ENCODE data around the gene LSS.

Gene LSS

GRCh38 chr21:46228345-46229051 lies at the start of gene LSS:
LSS (minus strand) TSS chr21:46228774; CDS start chr21:46228745, 29 bp downstream.
- DNase-seq (ENCODE audit: low read depth), result peak; percentile 100

GRCh38 chr21:46274797-46275390 lies 46.3 kb upstream of the LSS start:
- DNase-seq (ENCODE audit: low read depth), result no peak

GRCh38 chr21:46273341-46273740 lies 44.8 kb upstream of the LSS start:
- no peak for DNase-seq (ENCODE audit: low read depth)

GRCh38 chr21:46269466-46269865 lies 40.9 kb upstream of the LSS start:
- DNase-seq (ENCODE audit: low read depth), result no peak

GRCh38 chr21:46268371-46268770 lies 39.8 kb upstream of the LSS start:
- no peak for DNase-seq (ENCODE audit: low read depth)

- DNase-seq (ENCODE audit: low read depth), result no peak
These were observed 38.4 kb upstream of the LSS start for GRCh38 chr21:46266946-46267345.

- DNase-seq (ENCODE audit: low read depth), result no peak
These were observed 37.4 kb upstream of the LSS start for GRCh38 chr21:46265736-46266525.

- DNase-seq (ENCODE audit: low read depth), result no peak
These were observed 36.1 kb upstream of the LSS start for GRCh38 chr21:46264690-46265144.

GRCh38 chr21:46264046-46264689 lies 35.6 kb upstream of the LSS start:
- DNase-seq (ENCODE audit: low read depth), result no peak

GRCh38 chr21:46256501-46256994 lies 28.0 kb upstream of the LSS start:
- no peak for DNase-seq (ENCODE audit: low read depth)

- DNase-seq (ENCODE audit: low read depth), result no peak
These were observed 27.3 kb upstream of the LSS start for GRCh38 chr21:46255758-46256337.

- DNase-seq (ENCODE audit: low read depth), result no peak
These were observed 26.6 kb upstream of the LSS start for GRCh38 chr21:46255166-46255565.

- DNase-seq (ENCODE audit: low read depth), result no peak
These were observed 25.8 kb upstream of the LSS start for GRCh38 chr21:46254208-46254975.

GRCh38 chr21:46253610-46254124 lies 25.1 kb upstream of the LSS start:
- peak; percentile 100 for DNase-seq (ENCODE audit: low read depth)

- no peak for DNase-seq (ENCODE audit: low read depth)
These were observed 24.3 kb upstream of the LSS start for GRCh38 chr21:46252840-46253239.

- DNase-seq (ENCODE audit: low read depth), result no peak
These were observed 21.7 kb upstream of the LSS start for GRCh38 chr21:46250146-46250725.

- DNase-seq (ENCODE audit: low read depth), result no peak
These were observed 20.3 kb upstream of the LSS start for GRCh38 chr21:46248827-46249226.

GRCh38 chr21:46248422-46248782 lies 19.8 kb upstream of the LSS start:
- no peak for DNase-seq (ENCODE audit: low read depth)

- DNase-seq (ENCODE audit: low read depth), result no peak
These were observed 19.3 kb upstream of the LSS start for GRCh38 chr21:46247699-46248421.

GRCh38 chr21:46246345-46246744 lies 17.8 kb upstream of the LSS start:
- DNase-seq (ENCODE audit: low read depth), result no peak

Measured in CMK (cell line).